ENCODE measurements around the gene MYEOV.

Gene MYEOV

DNA sequence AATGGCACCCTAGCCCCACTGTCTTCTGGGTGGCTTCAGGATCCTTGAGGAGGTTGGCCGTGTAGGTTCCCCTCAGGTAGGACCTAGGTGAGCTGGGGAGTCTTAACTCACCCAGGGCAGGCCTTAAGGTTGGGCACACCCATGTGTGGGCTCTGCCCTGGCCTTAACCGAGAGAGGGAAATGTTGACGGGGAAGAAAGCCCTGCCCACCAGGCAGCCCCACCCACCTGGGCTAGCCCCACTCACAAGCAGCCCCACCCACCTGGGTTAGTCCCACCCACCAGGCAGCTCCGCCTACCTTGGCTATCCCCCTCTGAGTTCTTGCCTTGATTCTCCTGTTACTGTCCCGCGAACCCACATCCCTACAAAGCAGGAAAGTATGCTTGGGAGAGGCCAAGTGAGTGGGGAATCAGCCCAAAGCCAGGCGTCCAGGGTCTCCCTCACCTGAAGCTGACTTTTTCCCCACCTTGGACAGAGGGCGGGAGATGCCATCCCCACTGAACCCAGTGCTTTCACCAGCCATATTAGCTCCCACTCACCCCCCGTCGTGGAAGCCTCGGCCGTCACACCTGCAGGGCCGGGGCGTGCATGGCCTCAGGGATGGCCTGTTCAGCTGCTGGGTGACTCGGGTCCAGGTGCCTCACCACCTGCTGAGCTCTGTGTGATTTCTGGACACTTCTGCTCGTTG lies at the start of gene MYEOV:
Gene MYEOV (plus strand): TSS at position 337 of the 687 bp plus-strand sequence. CDS start 1,200 bp downstream, outside the sequence.
- no peak for DNase-seq

DNA sequence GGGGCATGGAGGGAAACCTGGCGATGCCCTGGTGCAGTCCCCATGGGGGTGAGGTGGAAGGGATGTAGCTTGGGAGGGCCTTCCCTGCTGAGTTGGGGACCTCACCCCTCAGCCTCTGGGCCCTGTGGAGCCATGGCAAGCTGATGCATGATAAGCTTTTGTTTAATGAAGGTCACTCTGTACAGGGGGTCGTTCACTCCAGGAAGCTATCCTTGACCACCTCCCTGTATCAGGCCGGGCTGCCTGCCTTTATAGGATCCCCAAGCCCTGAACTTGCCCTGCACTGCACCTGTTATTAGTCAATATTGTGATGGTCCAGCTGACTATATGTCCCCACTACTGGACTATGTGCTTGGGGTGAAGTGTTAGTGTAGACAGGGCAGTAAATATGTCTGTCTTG lies 49.7 kb upstream of the MYEOV start:
- DNase-seq = no peak

DNA sequence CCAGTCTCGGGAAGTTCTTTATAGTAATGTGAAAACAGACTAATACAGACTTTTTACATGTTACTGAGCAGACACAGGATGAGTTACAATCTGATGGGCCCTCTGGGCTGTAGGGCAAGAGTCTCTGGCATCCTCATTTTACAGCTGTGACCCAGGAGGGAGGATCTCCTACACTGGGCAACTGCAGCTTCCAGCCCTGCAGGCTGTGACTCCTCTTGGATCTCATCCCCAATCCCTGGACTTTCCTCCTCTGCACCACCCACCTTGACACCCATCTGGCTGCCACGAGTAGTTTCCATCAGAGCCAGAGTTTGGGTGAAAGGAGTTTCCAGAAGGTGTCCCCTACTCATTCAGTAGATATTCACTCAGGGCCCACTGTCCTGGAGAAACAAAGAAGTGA lies 48.9 kb upstream of the MYEOV start:
- no peak for DNase-seq

DNA sequence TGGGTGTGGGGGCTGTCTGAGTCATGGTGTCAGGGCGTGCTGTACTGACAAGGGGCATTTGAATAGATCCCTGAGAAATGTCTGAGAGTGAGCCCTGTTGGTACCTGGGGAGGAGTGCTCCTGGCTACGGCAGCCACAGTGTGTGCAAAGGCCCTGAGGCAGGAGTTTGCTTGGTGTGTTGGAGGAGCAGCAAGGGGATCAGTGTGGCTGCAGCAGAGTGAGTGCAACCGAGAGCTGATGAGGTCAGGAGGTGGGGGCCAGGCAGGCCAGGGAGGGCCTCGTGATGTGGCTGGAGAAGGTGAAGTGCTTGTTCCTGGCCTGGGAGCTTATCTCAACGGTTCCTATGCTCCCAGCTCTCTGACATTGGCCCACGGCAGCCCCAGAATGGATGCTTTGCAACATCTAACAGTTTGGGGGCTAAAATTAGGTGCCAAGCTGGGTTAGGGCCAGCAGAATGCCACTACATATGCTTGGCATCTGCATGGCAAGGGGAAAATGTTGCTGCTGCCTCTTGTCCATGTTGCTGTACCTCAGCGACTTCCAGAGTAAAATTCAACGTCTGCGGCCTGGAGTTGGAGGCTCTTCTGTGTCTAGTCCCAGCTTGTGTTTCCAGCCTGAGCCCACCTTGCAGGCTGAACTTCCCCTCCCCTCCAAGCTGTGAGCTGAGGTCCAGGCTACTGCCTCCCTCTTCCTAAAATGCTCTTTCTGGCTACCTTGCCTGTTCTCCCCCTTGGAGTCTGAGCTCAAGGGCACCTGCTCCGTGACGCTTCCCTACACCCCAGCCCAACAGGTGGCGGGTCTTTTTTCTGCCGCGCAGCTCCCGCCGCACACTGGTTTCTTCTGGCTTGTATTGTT lies 48.2 kb upstream of the MYEOV start:
- no peak for DNase-seq

DNA sequence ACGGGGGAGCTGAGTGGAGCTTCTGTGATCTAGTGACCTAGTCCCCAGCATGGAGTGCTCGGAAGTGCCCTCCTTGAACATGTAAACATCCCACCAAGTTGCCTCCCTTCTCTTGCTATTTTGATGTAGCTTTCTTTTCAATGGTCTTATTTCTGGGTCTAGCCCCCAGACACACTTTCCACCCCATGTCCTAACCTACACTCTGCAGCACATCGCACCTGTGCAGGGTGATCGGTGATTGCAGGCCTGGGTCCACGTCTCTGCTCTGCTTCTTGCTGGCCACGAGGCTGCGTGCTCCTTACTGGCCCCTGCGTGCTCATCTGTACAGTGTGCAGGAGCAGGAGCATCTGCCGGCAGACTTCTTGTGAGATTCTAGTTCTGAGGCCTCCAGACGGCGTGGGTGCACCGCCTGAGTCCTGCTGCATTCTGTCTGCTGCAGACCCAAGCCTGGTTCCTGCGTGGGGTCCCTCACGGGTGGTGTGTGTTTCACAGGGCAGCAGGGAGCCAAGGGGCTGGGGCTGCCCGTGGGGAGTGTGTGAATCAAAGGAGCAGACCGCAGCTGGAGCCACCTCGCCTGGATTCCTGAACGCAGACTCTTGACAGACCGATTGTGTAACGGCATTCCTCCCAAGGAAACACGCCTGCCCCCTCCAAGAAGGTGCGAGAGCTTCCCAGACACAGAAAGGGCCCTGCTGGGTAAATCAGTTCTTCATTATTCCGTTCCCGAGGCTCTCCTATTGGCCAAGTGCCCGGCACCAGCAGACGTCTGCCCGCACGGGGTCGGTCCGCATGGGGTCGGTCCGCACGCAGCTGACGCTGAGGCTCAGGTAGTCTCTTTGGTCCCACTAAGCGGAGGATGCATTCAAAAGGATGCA lies 44.4 kb upstream of the MYEOV start:
- DNase-seq = no peak

DNA sequence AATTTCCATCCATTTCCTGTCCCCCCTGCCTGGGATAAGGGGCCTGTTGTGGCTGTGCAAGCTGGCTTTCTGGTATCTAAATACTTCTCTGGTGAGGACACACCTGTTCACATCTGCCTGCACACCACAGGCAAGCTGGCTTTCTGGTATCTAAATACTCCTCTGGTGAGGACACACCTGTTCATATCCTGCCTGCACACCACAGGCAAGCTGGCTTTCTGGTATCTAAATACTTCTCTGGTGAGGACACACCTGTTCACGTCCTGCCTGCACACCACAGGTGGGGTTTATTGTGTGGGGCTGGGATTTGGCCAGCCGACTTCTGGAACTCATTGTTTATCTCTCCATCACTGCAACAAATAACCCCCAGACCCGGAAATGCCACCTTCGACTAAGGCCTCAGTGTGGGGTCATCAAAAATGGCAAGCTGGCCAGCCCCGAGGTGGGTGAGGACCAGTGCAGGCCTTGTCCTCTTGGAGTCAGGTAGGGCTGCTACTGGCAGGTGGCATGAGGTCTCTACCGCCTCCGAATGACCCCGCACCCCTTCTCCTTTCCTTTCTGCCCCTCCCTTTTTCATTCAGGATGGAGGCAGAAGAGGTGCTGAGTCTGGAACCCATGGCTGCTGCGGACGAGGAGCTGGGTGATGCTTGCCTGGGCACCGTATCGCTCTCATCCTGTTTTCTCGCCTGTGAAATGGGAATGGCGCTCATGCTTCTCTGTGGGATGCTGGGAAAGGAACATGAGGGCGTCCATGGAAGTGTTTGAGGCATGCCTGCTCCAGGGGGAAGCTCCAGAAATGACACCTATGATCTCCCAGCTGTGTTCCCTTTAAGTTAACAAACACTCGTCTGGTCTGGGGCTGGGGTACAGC lies 43.5 kb upstream of the MYEOV start:
- DNase-seq = no peak

DNA sequence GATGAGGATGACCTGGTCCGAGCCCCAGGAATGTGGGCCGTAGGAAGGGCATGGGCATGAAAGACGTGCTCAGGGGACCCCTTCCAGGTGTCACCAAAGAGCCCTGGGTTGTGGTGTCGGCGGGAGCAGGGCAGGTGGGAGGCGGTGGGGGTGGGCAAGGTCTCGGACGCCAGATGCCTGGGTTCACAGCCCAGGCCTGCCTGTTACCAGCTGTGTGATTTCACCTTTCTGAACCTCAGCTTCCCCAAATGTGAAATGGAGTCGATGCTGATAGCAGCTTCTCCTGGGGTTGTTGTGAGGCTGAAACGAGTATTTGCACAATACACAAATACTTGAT lies 42.9 kb upstream of the MYEOV start:
- no peak for DNase-seq

DNA sequence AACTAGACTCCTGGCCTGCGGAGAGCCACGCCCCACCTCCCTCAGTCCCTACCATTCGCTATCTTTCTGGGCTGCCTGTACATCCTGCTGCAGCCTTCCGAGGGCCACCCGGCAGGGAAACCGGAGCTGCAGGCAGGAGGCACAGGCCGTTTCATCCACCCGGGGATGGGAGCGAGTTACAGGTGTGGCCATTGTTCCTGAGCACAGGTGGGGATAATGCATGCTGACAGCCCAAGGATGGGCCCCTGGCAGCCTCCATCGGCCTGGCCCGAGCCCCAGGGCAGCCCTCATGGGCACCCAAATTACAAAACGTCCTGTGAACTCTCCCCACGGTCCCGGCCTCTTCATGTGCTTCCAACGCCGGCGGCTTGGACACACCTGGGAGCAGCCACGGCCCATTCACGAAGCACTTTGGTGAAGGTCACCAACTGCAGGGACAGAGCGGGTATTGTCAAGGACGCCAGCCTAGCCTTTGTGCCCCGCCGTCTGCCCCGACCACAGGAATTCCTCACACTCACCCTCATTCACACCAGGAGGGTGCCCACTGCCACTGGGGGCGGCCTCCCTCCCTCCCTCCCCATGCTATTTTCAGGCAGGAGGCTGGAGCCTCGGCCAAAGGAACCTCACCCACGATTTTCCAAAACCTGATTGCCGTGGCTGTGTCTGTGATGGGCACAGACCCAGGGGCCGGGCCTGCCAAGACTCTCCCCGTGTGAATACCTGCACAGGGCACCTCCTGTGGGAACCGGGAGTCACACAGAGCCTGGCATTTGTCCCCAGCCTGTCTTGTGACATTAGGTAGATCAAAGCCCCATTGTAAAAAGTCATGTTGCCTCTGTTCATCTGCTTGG lies 42.1 kb upstream of the MYEOV start:
- DNase-seq = no peak

DNA sequence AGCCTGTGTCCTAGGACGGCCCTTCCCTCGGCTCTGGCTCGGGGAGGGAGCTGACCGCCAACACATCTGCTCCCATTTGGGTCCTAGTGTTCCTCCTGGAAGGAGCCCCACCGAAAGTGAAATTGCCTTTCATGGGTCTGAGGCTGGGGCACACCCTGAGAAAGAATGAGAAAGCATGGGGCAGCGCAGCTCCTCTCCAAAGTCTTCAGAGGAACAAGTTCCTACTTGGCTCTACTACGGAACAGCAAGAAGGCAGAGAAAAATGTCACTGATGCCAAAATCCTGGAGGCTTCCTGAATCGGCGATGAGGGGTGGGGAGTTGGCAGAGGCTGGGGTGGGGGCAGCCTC lies 41.5 kb upstream of the MYEOV start:
- no peak for DNase-seq

DNA sequence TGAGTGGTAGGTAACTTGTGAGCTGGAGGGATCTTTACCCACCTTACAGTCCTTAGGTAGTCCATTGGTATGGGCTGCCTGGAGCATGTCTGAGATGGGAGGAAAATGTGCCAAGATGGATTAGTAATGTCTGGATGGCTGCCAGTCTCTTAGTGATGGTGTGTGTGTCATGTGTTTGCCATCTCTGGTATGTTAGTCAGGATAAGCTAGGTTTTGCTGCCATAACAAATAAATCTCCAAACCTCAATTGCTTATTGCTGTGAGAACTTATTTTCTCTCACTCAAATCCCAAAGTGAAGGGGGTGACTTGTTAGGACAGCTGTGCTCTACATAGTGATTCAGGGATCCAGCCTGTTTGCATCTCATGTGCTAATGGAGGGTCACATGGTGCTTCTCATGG lies 40.9 kb upstream of the MYEOV start:
- DNase-seq = no peak

DNA sequence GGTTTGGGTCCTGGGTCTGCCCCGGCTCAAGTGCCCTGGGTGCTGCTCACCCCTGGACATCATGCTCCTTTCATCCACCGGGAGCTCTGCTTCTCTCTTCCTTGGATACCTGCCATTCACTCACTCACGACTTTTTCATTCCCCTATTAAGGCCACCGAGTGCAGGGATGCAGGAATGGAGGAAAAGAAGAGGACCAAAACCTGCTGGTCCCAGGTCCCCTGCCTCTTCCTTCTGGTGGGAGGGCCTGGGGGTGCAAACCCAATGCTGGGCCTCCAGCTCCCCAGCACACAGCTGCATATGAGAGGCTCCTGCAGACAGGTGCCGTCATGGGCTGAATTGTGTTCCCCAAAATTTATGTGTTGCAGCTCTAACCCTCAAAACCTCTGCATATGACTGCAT lies 36.8 kb upstream of the MYEOV start:
- DNase-seq = no peak

DNA sequence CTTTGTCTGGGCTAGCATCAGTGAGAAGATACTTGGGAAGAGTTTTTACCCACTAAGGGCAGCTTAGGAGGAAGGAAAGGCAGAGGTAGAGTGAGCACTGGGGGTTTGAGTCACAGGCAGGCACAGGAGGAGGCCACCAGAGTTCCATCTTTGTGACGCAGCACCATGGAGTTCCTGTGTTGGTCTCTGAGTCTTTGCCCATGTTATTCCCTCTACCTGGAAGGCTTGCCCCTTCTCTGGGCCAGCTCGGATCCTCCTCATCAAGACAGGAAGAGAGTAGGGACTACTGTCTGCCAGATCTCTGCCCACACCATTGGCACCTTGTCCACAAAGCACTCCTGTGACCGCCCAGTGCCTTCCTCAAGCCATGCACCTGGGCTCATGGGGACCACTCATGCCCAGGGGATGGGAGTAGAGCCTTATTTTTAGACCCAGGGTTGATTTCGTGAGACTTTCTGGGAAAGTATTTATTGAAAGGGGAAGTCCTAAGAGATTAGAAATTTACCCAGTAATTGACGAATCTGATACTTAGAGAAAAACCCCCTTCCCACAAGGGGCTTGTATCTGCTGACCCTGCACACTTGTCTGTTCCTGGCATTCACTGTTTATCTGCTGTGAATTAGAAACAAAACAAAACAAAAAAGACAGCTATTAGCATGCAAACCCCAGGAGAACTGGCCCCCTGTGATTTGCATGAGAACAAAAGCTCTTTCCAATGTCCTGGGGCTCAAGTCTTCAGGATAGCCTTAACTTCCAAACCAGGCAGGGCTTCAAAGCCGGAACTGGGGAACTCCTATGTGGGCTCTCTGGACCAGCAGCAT lies 35.9 kb upstream of the MYEOV start:
- no peak for DNase-seq

DNA sequence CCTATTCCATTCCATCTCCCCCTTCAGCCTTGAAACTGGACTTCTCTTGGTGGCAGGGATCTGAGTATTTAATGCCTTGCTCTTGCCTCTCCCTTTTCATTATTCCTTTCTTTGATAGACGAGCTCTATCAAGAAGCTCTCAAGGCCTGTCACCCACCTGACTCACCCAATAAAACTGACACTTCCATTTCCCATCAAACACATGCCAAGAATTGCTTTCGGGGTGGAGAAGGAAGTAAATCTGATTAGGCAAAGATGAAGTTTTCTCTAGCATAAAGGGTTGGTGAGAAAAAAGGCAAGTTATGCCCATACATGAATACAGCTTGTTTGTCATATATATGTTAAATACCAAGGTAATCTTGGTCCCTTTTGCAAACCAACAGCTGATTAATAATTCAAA lies 34.9 kb upstream of the MYEOV start:
- no peak for DNase-seq

DNA sequence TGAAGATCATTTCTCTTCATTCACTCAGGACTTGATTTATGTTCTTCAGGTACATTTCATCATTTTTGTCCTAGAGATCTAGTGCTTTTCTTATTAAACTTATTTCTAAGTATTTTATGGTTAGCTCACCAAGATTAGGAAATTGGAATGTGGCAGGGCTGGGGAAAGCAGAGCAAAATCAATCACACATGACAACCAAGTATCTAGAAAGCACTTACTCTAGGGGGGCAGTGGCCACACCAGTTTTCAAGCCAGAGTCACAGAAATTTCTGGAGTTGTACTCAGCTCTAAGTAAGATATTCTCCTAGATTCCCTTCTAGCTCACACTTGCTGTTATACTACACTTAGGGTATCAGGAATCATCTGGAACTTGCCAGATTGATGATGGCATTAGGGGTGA lies 33.3 kb upstream of the MYEOV start:
- no peak for DNase-seq

DNA sequence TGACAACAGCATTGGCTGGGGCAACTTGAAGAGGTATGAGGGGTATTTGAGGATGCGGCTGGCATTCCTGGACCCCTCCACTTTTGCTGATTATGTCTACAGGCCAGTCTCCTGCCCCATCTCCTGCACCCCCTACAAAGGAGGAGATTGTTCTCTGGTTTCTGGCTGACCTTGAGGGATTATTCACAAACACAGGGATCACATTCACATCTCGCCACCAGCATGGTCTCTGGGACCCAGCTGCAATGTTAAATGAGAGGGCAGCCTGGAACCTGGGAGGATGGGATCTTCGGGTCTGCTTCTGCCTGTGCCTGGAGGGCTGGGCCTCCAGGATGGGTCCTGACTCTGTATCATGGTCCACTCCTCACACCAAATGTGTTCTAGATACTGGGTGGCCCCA lies 32.8 kb upstream of the MYEOV start:
- DNase-seq = no peak

DNA sequence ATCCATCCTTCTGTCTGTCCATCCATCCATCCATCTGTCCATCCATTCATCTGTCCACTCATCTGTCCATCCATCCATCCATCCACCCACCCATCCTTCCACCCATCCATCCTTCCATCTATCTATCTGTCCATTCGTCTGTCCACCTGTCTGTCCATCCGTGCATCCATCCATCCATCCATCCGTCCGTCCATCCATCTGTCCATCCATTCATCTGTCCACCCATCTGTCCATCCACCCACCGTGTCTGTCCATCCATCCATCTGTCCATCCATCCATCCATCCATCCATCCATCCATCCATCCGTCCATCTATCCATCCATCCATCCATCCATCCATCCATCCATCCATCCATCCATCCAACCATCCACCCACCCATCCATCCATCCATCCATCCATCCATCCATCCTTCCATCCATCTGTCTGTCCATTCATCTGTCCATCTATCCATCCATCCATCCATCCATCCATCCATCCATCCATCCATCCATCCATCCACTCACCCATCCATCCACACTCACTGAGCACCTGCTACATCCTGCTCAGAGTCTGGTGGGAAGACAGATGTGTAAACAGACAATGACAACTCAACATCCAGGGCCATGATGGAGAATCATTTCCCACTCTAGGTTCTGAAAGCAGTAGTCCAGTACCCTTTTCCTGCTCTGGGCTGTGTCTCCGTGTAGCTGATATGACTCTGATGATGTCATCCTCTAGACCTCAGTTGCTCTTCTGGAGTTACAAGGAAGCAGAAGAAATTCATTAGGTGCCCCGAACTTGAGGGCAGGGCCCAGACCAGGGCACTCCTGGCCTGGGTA lies 30.8 kb upstream of the MYEOV start:
- DNase-seq = no peak

DNA sequence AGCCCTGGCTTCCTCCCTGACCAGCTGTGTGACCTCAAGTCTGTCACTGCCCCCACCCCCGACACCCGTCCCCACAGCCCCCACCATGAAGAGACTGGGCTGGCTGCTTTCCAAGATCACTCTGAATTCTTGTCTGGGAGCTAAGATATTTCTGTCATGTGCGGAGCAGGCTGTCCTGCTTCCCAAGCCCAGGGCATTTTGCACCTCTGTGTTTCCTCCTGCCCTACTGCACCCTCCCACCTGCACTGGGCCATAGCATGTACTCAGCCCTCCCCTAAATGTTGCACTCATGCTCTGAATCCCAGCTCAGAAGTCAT lies 30.3 kb upstream of the MYEOV start:
- no peak for DNase-seq

DNA sequence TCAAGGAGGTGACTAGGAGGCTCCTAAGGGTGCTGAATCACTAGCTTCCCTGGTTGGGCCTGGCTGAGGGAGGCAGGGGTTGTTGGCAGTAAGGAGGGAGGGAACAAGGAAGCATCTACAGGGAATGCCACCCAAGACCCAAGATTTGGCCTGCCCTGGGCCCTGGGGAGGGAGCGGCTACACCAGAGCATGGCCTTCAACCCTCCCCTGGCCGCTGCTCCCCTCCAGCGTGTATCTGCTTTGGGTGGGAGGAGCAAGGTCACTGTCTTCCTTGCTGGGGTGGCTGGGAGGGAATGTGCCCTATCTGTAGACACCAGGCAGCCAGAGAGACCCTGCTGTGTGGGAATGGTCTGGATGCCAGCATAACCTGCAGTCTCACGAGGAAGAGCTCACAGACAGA lies 29.5 kb upstream of the MYEOV start:
- no peak for DNase-seq

DNA sequence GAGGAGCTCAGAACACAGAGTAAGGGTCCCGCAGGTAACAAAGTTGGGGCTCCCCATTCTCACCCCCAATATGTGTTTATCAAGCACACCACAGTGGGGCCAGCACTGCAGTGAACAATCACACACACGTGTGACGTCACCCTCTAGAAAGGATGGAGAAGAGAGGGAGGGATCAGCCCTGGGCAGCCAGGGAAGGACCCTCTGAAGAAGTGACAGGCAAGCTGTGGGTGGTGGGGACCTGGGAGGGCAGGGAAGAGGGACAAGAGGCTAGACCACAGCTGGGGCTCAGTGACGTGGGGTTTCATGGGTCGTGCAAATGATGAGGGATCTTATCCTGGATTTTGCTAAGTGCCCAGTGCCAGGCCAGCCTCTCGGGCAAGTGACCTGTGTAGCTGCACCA lies 28.7 kb upstream of the MYEOV start:
- no peak for DNase-seq

DNA sequence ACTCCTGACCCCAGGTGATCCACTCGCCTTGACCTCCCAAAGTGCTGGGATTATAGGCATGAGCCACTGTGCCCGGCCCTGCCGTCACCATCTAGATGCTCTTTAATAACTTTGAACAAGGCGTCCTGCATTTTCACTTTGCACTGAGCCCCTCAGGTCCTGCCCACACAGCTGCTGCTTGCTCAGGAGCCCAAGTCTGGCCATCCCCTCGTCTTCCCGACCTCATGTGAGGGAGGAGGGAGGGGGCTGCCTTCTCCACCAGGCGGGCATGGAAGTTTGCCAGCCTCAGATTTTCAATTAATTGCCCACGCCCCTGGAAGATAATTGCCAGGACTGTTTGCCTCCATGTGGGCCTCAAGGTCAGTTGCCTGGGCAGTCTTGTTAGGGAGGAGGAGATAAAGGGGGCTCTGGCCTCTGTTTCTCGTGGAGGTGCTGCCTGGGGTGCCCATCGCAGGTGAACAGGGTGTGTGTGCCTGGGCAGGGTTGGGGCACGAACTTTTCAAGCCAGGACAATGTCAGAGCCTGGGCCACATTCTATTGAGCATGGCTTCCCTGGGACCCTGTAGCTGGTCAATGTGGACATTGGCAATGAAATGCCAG lies 27.9 kb upstream of the MYEOV start:
- DNase-seq = no peak

Measured in NCI-H1694 treated with DMSO at 0.1 percent for 48 hours (cell line).